Measurements from ENCODE around the gene ZNF565.
A peak's percentile ranks its signal among the peaks of the same experiment; 100 is the strongest.

ZNF565 gene

DNA sequence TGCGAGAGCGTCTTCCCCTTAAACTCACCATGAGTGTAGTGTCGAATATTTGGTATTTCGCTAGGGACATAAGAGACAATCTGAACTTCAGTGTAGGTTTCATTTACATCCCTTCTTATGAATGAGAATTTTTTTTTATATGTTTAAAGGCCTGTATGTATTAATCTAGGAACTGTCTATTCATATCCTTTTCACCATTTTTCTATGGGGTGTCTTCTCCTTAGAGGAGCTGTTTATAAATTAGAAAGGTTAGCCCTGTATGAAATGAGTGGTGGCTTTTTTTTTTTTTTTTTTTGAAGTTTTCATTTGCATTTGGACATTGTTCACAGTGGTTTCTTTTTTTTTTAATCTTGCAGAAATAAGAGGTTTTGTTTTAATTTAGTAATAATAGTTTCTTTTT lies 8.0 kb upstream of the ZNF565 start:
- H3K4me3 ChIP-seq (ENCODE audit: low read depth in 1 of 2, low read length in 1 of 2) = no peak overlapping the region
- TF ChIP-seq, protein P1, sequence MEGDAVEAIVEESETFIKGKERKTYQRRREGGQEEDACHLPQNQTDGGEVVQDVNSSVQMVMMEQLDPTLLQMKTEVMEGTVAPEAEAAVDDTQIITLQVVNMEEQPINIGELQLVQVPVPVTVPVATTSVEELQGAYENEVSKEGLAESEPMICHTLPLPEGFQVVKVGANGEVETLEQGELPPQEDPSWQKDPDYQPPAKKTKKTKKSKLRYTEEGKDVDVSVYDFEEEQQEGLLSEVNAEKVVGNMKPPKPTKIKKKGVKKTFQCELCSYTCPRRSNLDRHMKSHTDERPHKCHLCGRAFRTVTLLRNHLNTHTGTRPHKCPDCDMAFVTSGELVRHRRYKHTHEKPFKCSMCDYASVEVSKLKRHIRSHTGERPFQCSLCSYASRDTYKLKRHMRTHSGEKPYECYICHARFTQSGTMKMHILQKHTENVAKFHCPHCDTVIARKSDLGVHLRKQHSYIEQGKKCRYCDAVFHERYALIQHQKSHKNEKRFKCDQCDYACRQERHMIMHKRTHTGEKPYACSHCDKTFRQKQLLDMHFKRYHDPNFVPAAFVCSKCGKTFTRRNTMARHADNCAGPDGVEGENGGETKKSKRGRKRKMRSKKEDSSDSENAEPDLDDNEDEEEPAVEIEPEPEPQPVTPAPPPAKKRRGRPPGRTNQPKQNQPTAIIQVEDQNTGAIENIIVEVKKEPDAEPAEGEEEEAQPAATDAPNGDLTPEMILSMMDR (IDR thresholded peaks at IDR 0.05) = no peak
- no peaks in the 10 kb centered on the region for H3K4me1 ChIP-seq (ENCODE audit: control insufficient read depth in 1 of 2, insufficient read depth in 1 of 2, low read depth in 1 of 2, low read length in 1 of 2)
- no peak overlapping the region for H3K27ac ChIP-seq
- H3K9me3 ChIP-seq = peaks cover 14% of the 10 kb centered on the region
- no peaks in the 10 kb centered on the region for H3K27me3 ChIP-seq
- H3K36me3 ChIP-seq = peaks cover 19% of the 10 kb centered on the region

DNA sequence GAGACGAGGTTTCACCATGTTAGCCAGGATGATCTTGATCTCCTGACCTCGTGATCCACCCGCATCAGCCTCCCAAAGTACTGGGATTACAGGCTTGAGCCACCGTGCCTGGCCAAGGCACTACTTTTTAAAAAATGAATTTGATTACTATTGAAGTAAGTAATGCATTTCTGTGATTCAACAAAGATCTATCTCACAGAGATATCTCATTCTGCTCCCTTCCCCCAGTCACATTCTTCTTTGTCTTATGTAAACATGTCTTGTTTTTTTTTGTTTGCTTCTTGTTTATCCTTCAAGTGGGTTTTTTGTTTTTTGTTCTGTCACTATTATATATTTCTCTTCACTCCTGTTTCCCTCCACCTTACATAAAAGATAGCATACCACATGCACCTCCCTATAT lies 7.0 kb upstream of the ZNF565 start:
- no peaks in the 10 kb centered on the region for H3K4me1 ChIP-seq (ENCODE audit: control insufficient read depth in 1 of 2, insufficient read depth in 1 of 2, low read depth in 1 of 2, low read length in 1 of 2)
- TF ChIP-seq, protein P1 (IDR thresholded peaks at IDR 0.05) = no peak
- peaks cover 13% of the 10 kb centered on the region for H3K36me3 ChIP-seq
- peaks cover 12% of the 10 kb centered on the region for H3K9me3 ChIP-seq
- no peak overlapping the region for H3K27ac ChIP-seq
- no peak overlapping the region for H3K4me3 ChIP-seq (ENCODE audit: low read depth in 1 of 2, low read length in 1 of 2)
- H3K27me3 ChIP-seq = no peaks in the 10 kb centered on the region

DNA sequence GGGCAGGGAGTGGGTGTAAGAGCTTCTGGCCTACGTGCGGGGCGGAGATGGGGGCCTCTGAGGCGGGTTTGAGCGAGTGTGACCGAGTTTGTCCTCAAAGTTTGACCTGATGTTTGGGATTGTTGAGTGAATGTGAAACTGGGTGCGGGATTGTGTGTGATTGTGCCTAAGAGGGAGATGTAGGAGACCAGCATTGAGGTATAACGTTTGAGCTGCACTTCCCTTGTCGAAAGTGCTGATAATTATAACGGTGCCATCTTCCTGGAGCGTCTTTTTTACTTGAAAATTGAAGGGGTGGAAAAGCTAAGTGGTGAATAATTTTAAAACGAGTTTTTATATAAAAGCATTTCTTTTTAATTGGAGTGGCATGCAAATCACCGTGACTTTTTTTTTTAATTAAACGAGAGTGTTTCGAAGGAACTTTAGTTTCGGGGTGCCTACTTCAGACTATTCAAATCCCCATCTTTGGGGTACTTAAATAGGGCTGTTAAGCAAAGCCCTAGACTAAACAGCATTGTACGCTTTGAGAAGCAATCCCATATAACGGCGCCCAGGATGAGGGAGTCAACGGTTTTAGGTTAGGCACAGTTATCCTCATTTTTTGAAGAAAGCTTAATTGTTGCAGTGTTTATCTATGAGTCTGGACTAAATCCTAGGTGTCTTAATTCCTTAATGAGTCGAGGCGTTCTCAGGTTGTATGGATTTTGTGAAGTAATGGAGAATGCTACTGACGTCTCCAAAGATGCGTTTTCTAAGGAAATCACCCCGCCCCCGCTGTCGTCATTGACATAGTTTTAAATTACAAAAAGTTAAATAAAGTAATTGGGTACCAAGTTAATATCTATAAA lies 1.0 kb upstream of the ZNF565 start:
- Histone ChIP-seq H3K4me3 (ENCODE audit: low read depth in 1 of 2, low read length in 1 of 2) (peak overlapping the region; percentile 91 to 94), H3K4me1 (ENCODE audit: control insufficient read depth in 1 of 2, insufficient read depth in 1 of 2, low read depth in 1 of 2, low read length in 1 of 2) (peaks cover 16 to 18% of the 10 kb centered on the region in 2 experiments)

DNA sequence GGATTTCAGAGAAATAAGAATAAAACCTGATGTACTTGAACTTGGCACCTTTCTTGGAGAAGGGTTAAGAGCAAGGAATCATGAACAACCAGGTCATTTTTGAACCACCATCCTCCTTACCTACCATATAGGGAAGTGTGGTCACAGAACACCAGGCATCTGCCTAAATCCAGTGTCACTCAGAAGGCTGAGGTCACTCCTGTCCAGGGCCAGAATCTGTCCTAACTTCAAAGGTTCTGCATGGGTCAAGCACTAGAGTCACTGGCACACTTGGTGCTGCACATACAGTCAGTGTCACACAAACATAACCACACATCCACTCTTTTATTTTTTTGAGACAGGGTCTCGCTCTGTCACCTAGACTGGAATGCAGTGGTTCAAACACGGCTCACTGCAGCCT lies 1.6 kb downstream of the ZNF565 start:
- no peaks in the 10 kb centered on the region for H3K9me3 ChIP-seq
- peaks cover 16 to 18% of the 10 kb centered on the region in 2 experiments for H3K4me1 ChIP-seq (ENCODE audit: control insufficient read depth in 1 of 2, insufficient read depth in 1 of 2, low read depth in 1 of 2, low read length in 1 of 2)
- H3K4me3 ChIP-seq (ENCODE audit: low read depth in 1 of 2, low read length in 1 of 2) = no peak overlapping the region
- no peak overlapping the region for H3K27ac ChIP-seq
- TF ChIP-seq, protein P1 (IDR thresholded peaks at IDR 0.05) = no peak
- H3K27me3 ChIP-seq = no peaks in the 10 kb centered on the region
- no peaks in the 10 kb centered on the region for H3K36me3 ChIP-seq

More for the DNA sequence above, 1.0 kb upstream of the ZNF565 start:
- H3K9me3 ChIP-seq = no peaks in the 10 kb centered on the region
- H3K27me3 ChIP-seq = no peaks in the 10 kb centered on the region
- H3K36me3 ChIP-seq = no peaks in the 10 kb centered on the region
- TF ChIP-seq, protein P1 (IDR thresholded peaks at IDR 0.05) = no peak
- peak overlapping the region; percentile 93 for H3K27ac ChIP-seq

DNA sequence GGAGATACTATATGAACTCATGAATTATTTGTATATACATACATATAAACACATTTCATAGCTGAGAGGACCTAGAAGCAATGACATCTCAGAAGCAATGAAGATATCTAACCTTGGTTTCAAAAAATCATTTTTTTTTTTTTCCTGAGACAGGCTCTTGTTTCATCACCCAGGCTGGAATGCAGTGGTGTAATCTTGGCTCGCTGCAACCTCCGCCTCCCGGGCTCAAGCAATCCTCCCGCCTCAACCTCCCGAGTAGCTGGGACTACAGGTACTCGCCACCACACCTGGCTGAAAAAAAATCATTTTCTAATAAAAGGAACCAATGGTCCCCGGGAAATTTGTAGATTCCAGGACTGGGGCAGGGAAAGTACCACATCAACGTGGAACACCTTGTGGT lies 4.0 kb downstream of the ZNF565 start:
- H3K4me1 ChIP-seq (ENCODE audit: control insufficient read depth in 1 of 2, insufficient read depth in 1 of 2, low read depth in 1 of 2, low read length in 1 of 2) = peaks cover 12 to 13% of the 10 kb centered on the region in 2 experiments
- no peaks in the 10 kb centered on the region for H3K27me3 ChIP-seq
- no peaks in the 10 kb centered on the region for H3K36me3 ChIP-seq
- no peaks in the 10 kb centered on the region for H3K9me3 ChIP-seq
- no peak overlapping the region for H3K4me3 ChIP-seq (ENCODE audit: low read depth in 1 of 2, low read length in 1 of 2)
- TF ChIP-seq, protein P1 (IDR thresholded peaks at IDR 0.05) = no peak
- no peak overlapping the region for H3K27ac ChIP-seq
